ENCODE results near the gene OCA2.
A peak's percentile ranks its signal among the peaks of the same experiment; 100 is the strongest.
"Not testable (repeated sequence)": the region's sequence is repeated elsewhere in the genome, so short reads cannot be mapped to it uniquely, and the experiment has no call there.

Gene OCA2

GRCh38 chr15:27797765-27798164 is 301.4 kb downstream of the OCA2 start:
- peak; percentile 75 for DNase-seq

GRCh38 chr15:27796405-27797320 is 302.5 kb downstream of the OCA2 start:
- peak; percentile 15 for DNase-seq

GRCh38 chr15:27792756-27793264 is 306.3 kb downstream of the OCA2 start:
- DNase-seq, result no peak

- no peak for DNase-seq
Measured at GRCh38 chr15:27790270-27790669, 308.8 kb downstream of the OCA2 start.

- no peak for DNase-seq
Measured at GRCh38 chr15:27787931-27788330, 311.2 kb downstream of the OCA2 start.

GRCh38 chr15:27784107-27784506 is 315.0 kb downstream of the OCA2 start:
- DNase-seq, result no peak

- DNase-seq, result no peak
Measured at GRCh38 chr15:27783678-27784077, 315.4 kb downstream of the OCA2 start.

GRCh38 chr15:27782125-27782524 is 317.0 kb downstream of the OCA2 start:
- no peak for DNase-seq

- no peak for DNase-seq
Measured at GRCh38 chr15:27776501-27776900, 322.6 kb downstream of the OCA2 start.

GRCh38 chr15:27774638-27775037 is 324.5 kb downstream of the OCA2 start:
- no peak for DNase-seq

- DNase-seq, result no peak
Measured at GRCh38 chr15:27774191-27774590, 324.9 kb downstream of the OCA2 start.

GRCh38 chr15:27771892-27772291 is 327.2 kb downstream of the OCA2 start:
- DNase-seq, result no peak

- no peak for DNase-seq
Measured at GRCh38 chr15:27770769-27771554, 328.2 kb downstream of the OCA2 start.

GRCh38 chr15:27770086-27770607 is 329.0 kb downstream of the OCA2 start:
- DNase-seq, result no peak

GRCh38 chr15:27769652-27770051 is 329.5 kb downstream of the OCA2 start:
- DNase-seq, result no peak

GRCh38 chr15:27768732-27769475 is 330.2 kb downstream of the OCA2 start:
- DNase-seq, result no peak

- DNase-seq, result no peak
Measured at GRCh38 chr15:27767918-27768640, 331.0 kb downstream of the OCA2 start.

GRCh38 chr15:27767430-27767829 is 331.7 kb downstream of the OCA2 start:
- not testable (repeated sequence) for DNase-seq

- no peak for DNase-seq
Measured at GRCh38 chr15:27764339-27764738, 334.8 kb downstream of the OCA2 start.

- DNase-seq, result no peak
Measured at GRCh38 chr15:27763514-27763913, 335.6 kb downstream of the OCA2 start.

GRCh38 chr15:27762471-27762870 is 336.6 kb downstream of the OCA2 start:
- DNase-seq, result no peak

GRCh38 chr15:27757052-27757451 is 342.1 kb downstream of the OCA2 start:
- DNase-seq, result no peak

Measured in NCI-H1092 (cell line).